Activated B cell treated with CpG ODN at 0.5 μM for 24 hours (primary cell): Measurements from ENCODE around the gene USP22. TPM values are rescaled to one million over a fixed set of nuclear protein-coding genes. Genes with fewer than 3 reads are reported as not detected.
"Not testable (repeated sequence)": the region's sequence is repeated elsewhere in the genome, so short reads cannot be mapped to it uniquely, and the experiment has no call there.

ENCODE experiments used
- ATAC-seq: fragments of 200-7000 bp; cut with Tn5 transposase; one replicate; pipeline ENCODE4 v1.10.0; 2021; ENCODE audit warnings: low read depth, mild to moderate bottlenecking, moderate library complexity
- CTCF ChIA-PET: fragments of 350-600 bp; sonication (Branson Sonifier 250); formaldehyde crosslinking; loops from one replicate; lab custom pipeline; 2021; ENCODE audit warnings: antibody characterized with exemption; lab: Charles Lee
- POLR2A ChIA-PET: fragments of 350-600 bp; sonication (Branson Sonifier 250); formaldehyde crosslinking; loops from one replicate; lab custom pipeline; 2021; ENCODE audit warnings: antibody characterized with exemption; lab: Charles Lee
- DNase-seq: peaks from one replicate; pipeline ENCODE4 v3.0.0; 2022
- H3K27ac Mint-ChIP-seq: one replicate; pipeline ENCODE4 v1.8.0; 2020; ENCODE audit warnings: mixed read lengths
- H3K27me3 Mint-ChIP-seq: one replicate; pipeline ENCODE4 v1.8.0; 2021; ENCODE audit warnings: mixed read lengths
- H3K36me3 Mint-ChIP-seq: one replicate; pipeline ENCODE4 v1.8.0; 2021; ENCODE audit warnings: low read depth, mixed read lengths
- H3K4me1 Mint-ChIP-seq: one replicate; pipeline ENCODE4 v1.8.0; 2021; ENCODE audit warnings: mixed read lengths
- H3K4me3 Mint-ChIP-seq: one replicate; pipeline ENCODE4 v1.8.0; 2020; ENCODE audit warnings: mild to moderate bottlenecking, mixed read lengths
- H3K9me3 Mint-ChIP-seq: one replicate; pipeline ENCODE4 v1.8.0; 2020; ENCODE audit warnings: mixed read lengths
- intact Hi-C: fragments of 100-400 bp; cut with micrococcal nuclease; formaldehyde crosslinking; loops from one replicate; pipeline ENCODE4 v1.15.1; 2024
- total RNA-seq: library from RNA; stranded (reverse); gene quantifications from 2 replicates; pipeline ENCODE4 v1.2.3, GENCODE V29; 2022
- TF ChIP-seq, protein P1 (sequence below): fragments of 200-600 bp; IDR thresholded peaks from one replicate; pipeline ENCODE4 v1.8.0; 2022; ENCODE audit warnings: antibody characterized with exemption, mild to moderate bottlenecking

USP22 gene
- total RNA-seq, 1 donor from 2014 or later, result 156 TPM

DNA sequence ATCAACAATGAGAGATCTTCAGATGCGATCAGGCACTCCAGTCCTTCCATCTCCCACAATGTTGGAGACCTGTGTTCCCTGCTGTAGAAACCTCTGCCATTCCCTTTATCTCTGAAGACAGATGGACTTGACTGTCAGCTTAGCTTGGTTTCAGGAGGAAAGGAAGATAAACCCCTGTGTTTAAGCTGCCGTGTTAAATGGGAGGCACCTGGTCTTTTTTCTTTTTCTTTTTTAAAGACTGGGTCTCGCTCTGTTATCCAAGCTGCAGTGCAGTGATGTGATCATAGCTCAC is 63.1 kb downstream of the USP22 start:
- DNase-seq (no peak), ATAC-seq (no peak)
- Mint-ChIP-seq H3K4me3 (no peak overlapping the region), H3K27ac (no peak overlapping the region), H3K9me3 (no peaks in the 10 kb centered on the region), H3K36me3 (peaks cover 2% of the 10 kb centered on the region), H3K27me3 (no peaks in the 10 kb centered on the region), H3K4me1 (peaks cover 12% of the 10 kb centered on the region)
- intact Hi-C loops, result no loop called here
- POLR2A ChIA-PET, result no interaction called here
- CTCF ChIA-PET, result no interaction called here
- TF ChIP-seq, protein P1, sequence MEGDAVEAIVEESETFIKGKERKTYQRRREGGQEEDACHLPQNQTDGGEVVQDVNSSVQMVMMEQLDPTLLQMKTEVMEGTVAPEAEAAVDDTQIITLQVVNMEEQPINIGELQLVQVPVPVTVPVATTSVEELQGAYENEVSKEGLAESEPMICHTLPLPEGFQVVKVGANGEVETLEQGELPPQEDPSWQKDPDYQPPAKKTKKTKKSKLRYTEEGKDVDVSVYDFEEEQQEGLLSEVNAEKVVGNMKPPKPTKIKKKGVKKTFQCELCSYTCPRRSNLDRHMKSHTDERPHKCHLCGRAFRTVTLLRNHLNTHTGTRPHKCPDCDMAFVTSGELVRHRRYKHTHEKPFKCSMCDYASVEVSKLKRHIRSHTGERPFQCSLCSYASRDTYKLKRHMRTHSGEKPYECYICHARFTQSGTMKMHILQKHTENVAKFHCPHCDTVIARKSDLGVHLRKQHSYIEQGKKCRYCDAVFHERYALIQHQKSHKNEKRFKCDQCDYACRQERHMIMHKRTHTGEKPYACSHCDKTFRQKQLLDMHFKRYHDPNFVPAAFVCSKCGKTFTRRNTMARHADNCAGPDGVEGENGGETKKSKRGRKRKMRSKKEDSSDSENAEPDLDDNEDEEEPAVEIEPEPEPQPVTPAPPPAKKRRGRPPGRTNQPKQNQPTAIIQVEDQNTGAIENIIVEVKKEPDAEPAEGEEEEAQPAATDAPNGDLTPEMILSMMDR, result no peak

DNA sequence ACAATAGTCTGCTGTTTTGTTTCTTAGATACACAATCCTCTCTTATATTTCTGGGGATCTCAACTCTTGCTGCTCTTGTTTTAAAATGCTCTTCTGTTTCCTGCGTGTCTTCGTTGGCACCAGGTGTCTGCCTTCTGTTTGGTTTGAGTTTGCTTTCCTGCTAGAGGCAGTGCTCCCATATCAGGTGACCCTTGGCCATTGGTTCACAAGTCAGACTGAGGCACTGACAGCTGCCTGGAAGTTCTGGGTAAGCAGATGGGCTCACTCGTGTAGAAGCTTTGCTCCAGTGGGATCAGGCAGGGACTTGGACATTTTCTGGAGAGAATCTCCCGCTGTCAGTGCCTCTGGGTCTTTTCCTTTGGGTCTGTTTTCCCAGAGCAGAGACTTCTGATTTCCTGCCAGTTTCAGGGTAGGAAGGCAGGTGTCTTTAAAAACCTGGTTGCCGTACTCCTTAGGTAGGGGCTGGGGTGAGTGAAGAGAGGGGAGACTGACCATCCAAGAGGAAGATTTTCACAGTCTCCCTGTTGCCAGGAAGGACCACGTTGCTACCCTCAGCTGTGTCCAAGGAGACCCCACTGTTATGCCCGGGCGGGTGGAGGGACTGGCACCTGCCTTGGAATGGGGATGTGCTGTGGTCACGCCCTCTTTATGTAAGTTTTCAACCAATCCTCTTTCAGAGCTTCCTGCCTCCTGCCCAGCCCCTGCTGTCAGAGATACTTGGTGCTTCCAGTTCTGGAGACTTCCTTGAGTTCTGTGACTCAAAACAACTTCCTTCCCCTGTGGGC is 63.6 kb downstream of the USP22 start:
- CTCF ChIA-PET, result interaction anchor here (0.7 kb wide), 1 partner anchor 14 kb away, joined by 3 read pairs; no protein-coding TSS in a partner anchor
- H3K27ac Mint-ChIP-seq, DNase-seq, intact Hi-C loops, ATAC-seq, H3K4me3 Mint-ChIP-seq, H3K36me3 Mint-ChIP-seq, POLR2A ChIA-PET, H3K27me3 Mint-ChIP-seq, H3K9me3 Mint-ChIP-seq: not testable (repeated sequence)
- peaks cover 12% of the 10 kb centered on the region for H3K4me1 Mint-ChIP-seq

DNA sequence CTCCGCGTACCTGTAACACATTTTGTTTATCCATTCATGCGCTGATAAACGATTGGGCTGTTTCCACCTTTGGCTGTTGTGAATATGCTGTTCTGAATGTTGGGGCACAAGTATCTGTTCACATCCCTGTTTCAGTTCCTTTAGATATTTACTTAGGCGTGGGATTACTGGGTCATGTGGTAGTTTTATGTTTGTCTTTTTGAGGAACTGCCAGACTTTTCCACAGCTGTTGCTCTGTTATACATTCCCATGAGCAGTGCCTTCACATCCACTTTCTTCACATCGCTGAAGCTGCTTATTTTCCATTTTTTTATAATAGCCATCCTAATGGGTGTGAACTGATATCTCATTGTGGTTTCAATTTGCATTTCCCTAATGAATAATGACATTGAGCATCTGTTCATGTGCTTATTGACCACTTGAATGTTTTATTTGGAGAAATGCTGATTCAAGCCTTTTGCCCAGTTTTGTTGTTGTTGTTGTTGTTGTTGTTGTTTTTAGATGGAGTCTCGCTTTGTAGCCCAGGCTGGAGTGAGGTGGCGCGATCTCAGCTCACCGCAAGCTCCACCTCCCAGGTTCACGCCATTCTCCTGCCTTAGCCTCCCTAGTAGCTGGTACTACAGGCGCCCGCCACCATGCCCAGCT is 65.1 kb downstream of the USP22 start:
- H3K27ac Mint-ChIP-seq, DNase-seq, H3K27me3 Mint-ChIP-seq, ATAC-seq, POLR2A ChIA-PET, intact Hi-C loops, H3K36me3 Mint-ChIP-seq, H3K9me3 Mint-ChIP-seq, H3K4me3 Mint-ChIP-seq, CTCF ChIA-PET: not testable (repeated sequence)
- peaks cover 16% of the 10 kb centered on the region for H3K4me1 Mint-ChIP-seq

DNA sequence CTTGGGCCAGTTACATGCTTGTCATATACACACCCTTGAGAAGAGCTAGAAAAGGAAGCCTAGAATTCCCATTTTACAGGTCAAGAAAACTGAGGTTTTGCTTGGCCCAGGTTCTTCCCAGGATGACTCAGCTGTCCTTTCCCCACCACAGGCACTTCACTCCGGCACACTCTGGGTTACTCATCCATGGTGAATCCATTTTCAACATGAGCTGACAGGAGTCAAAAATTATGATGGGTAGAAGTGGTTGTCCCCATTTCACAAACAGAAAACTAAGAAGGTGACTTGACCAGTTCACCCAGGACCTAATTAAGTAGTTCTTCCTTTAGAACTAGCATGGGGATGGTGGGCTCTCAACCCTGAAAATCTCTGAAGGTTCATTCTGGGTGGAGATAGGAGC is 67.2 kb downstream of the USP22 start:
- H3K36me3 Mint-ChIP-seq, result no peaks in the 10 kb centered on the region
- H3K27me3 Mint-ChIP-seq, result no peaks in the 10 kb centered on the region
- intact Hi-C loops, result no loop called here
- H3K4me1 Mint-ChIP-seq, result peaks cover 31% of the 10 kb centered on the region
- H3K4me3 Mint-ChIP-seq, result no peak overlapping the region
- ATAC-seq (no peak), DNase-seq (no peak)
- CTCF ChIA-PET, result interaction anchor here (0.6 to 1.1 kb wide), 2 partner anchors 17 to 36 kb away, joined by 3 to 4 read pairs; no protein-coding TSS in a partner anchor
- POLR2A ChIA-PET, result no interaction called here
- no peaks in the 10 kb centered on the region for H3K9me3 Mint-ChIP-seq
- no peak overlapping the region for H3K27ac Mint-ChIP-seq
- TF ChIP-seq, protein P1, result no peak

DNA sequence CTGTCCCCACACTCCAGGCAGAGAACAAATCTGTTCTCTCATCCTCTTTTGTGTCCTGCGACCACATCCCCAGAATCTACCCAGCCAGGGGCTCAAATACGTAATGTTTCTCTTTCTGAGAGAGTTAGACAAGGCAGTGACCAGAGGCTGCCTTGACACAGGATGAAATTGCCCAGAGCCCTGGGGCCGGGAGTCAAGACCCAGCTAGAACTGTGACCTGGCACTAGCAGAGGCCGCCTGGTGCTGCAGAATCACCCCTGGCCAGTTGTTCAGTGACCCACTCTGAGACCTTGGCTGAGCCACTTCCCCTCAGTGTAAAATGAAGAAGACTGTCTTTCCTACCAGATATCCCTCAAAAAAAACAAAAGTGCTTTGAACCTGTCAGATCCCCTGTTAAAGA is 72.5 kb downstream of the USP22 start:
- H3K27me3 Mint-ChIP-seq, result no peaks in the 10 kb centered on the region
- H3K4me1 Mint-ChIP-seq, result peaks cover 65% of the 10 kb centered on the region
- no peaks in the 10 kb centered on the region for H3K36me3 Mint-ChIP-seq
- ChIA-PET CTCF (interaction anchor here (0.7 kb wide), 1 partner anchor 23 kb away, joined by 4 read pairs; no protein-coding TSS in a partner anchor), POLR2A (interaction anchor here (0.7 kb wide), 1 partner anchor 73 kb away, joined by 3 read pairs; no protein-coding TSS in a partner anchor)
- H3K9me3 Mint-ChIP-seq, result no peaks in the 10 kb centered on the region
- TF ChIP-seq, protein P1, result no peak
- intact Hi-C loops, result no loop called here
- peak overlapping the region; percentile 80 for H3K27ac Mint-ChIP-seq
- ATAC-seq, result no peak
- no peak for DNase-seq
- peak overlapping the region; percentile 80 for H3K4me3 Mint-ChIP-seq
